HepG2 (cell line): ENCODE results near the gene SPAG7. TPM values are rescaled to one million over a fixed set of nuclear protein-coding genes. Genes with fewer than 3 reads are reported as not detected.
A peak's percentile ranks its signal among the peaks of the same experiment; 100 is the strongest.

Experiments used
- AHR ChIP-seq: IDR thresholded peaks from 2 replicates; pipeline ENCODE4 v1.6.1; 2018; ENCODE audit warnings: missing genetic modification reagents, missing compliant biosample characterization
- ATRX ChIP-seq: sonication (generic); formaldehyde crosslinking; IDR thresholded peaks from 2 replicates; pipeline ENCODE4 v1.4.0; 2020; ENCODE audit warnings: missing genetic modification reagents, borderline replicate concordance
- BORCS8-MEF2B ChIP-seq: sonication (generic); formaldehyde crosslinking; IDR thresholded peaks from 2 replicates; pipeline ENCODE4 v1.8.0; 2022; ENCODE audit warnings: mild to moderate bottlenecking, missing genetic modification reagents
- CHD2 ChIP-seq: IDR thresholded peaks from 2 replicates; pipeline ENCODE4 v1.6.1; 2011; ENCODE audit warnings: low read depth, low read length, improper control_type of control experiment
- HNF1B ChIP-seq: sonication (generic); formaldehyde crosslinking; IDR thresholded peaks from 2 replicates; pipeline ENCODE4 v1.5.1; 2020; ENCODE audit warnings: mild to moderate bottlenecking, moderate library complexity, missing genetic modification reagents
- HNF4A ChIP-seq: sonication (generic); formaldehyde crosslinking; IDR thresholded peaks from 2 replicates; pipeline ENCODE4 v1.4.0; 2020; ENCODE audit warnings: missing genetic modification reagents
- MYNN ChIP-seq: sonication (generic); formaldehyde crosslinking; IDR thresholded peaks from 2 replicates; pipeline ENCODE4 v1.4.0; 2020; ENCODE audit warnings: mild to moderate bottlenecking, low read depth, missing genetic modification reagents
- PLSCR1 ChIP-seq: sonication (generic); formaldehyde crosslinking; IDR thresholded peaks from 2 replicates; pipeline ENCODE4 v1.5.0; 2020; ENCODE audit warnings: missing genetic modification reagents, mild to moderate bottlenecking, borderline replicate concordance
- PRMT3 ChIP-seq: sonication (generic); formaldehyde crosslinking; IDR thresholded peaks from 2 replicates; pipeline ENCODE4 v1.8.1; 2022; ENCODE audit warnings: low read depth, mild to moderate bottlenecking, moderate library complexity, missing genetic modification reagents, borderline replicate concordance
- RFXAP ChIP-seq: sonication (generic); formaldehyde crosslinking; IDR thresholded peaks from 2 replicates; pipeline ENCODE4 v1.4.0; 2020; ENCODE audit warnings: missing genetic modification reagents, borderline replicate concordance
- TAF1 ChIP-seq: sonication (generic); formaldehyde crosslinking; IDR thresholded peaks from 2 replicates; pipeline ENCODE4 v1.4.0; 2020; ENCODE audit warnings: missing genetic modification reagents
- USF2 ChIP-seq, 2 experiments: sonication (generic) in 1 of 2; formaldehyde crosslinking in 1 of 2; IDR thresholded peaks; 2 replicates each; pipeline versions ENCODE4 v1.5.1 to v1.6.1; 2011 to 2020; ENCODE audit warnings: borderline replicate concordance in 1 of 2, low read depth in 1 of 2, low read length in 1 of 2, mild to moderate bottlenecking in 1 of 2, missing genetic modification reagents in 1 of 2, moderate library complexity in 1 of 2
- ZBTB39 ChIP-seq: sonication (generic); formaldehyde crosslinking; IDR thresholded peaks from 2 replicates; pipeline ENCODE4 v1.5.0; 2020; ENCODE audit warnings: missing genetic modification reagents
- ZNF430 ChIP-seq: sonication (generic); formaldehyde crosslinking; IDR thresholded peaks from 2 replicates; pipeline ENCODE4 v1.9.0; 2021; ENCODE audit warnings: mild to moderate bottlenecking, missing genetic modification reagents
- ZNF563 ChIP-seq: sonication (generic); formaldehyde crosslinking; IDR thresholded peaks from 2 replicates; pipeline ENCODE4 v1.8.0; 2022; ENCODE audit warnings: mild to moderate bottlenecking, moderate library complexity, missing genetic modification reagents
- ZNF687 ChIP-seq: sonication (generic); formaldehyde crosslinking; IDR thresholded peaks from 2 replicates; pipeline ENCODE4 v1.5.1; 2020; ENCODE audit warnings: mild to moderate bottlenecking, missing genetic modification reagents, moderate library complexity
- ZNF792 ChIP-seq: IDR thresholded peaks from 2 replicates; pipeline ENCODE4 v1.6.1; 2016
- polyA plus RNA-seq, 8 experiments: library from polyadenylated mRNA; depleted of rRNA in 3 of 8; stranded (reverse) in 7 of 8; unstranded in 1 of 8; fragments of >200 nt; fragmentation: Illumina TruSeq in 4 of 8; extraction: Trizol in 4 of 8; gene quantifications; 2 replicates each; pipeline versions ENCODE4 v1.2.1 to v1.2.3, GENCODE V29; 2011 to 2016; ENCODE audit warnings: low read depth in 4 of 8, missing spikeins in 1 of 8, mixed read lengths in 1 of 8; ENCODE audit not compliant: insufficient read depth in 1 of 8
- total RNA-seq, 5 experiments: library from RNA; depleted of rRNA; stranded (reverse); fragments of >200 nt; fragmentation: Illumina TruSeq; extraction: Trizol; gene quantifications; 2 replicates each; pipeline ENCODE4 v1.2.3, GENCODE V29; 2016; ENCODE audit warnings: low read depth in 1 of 5

SPAG7 gene
- total and polyA plus RNA-seq, 2 of the 13 experiments (the other 11 are each of a cell fraction or from before 2014, with no cell fraction given): 51.0 to 59.0 TPM

GRCh38 chr17:4986951-4987766 lies 19.5 kb upstream of the SPAG7 start, which contains the start of gene CAMTA2 (continued):
- TF ChIP-seq PLSCR1 (CRISPR knock-in tag) (no peak), TAF1 (CRISPR knock-in tag) (peak; percentile 73), AHR (CRISPR knock-in tag) (no peak), USF2 (IDR thresholded peaks at IDR 0.05; ENCODE audit: low read depth, low read length) (no peak), USF2 (CRISPR knock-in tag; IDR thresholded peaks at IDR 0.05; ENCODE audit: borderline replicate concordance) (peak; percentile 65; the same call in 1 of the 2 replicates), HNF4A (no peak), ATRX (CRISPR knock-in tag) (no peak), PRMT3 (CRISPR knock-in tag) (no peak), ZNF687 (CRISPR knock-in tag) (peak; percentile 92), HNF1B (CRISPR knock-in tag) (peak; percentile 36; the same call in 1 of the 2 replicates), CHD2 (no peak), ZNF563 (CRISPR knock-in tag) (peak; percentile 58; the same call in 1 of the 2 replicates), ZNF792 (no peak), ZBTB39 (no peak; the same call in 1 of the 2 replicates), BORCS8-MEF2B (CRISPR knock-in tag) (0 out of 2 replicates have a peak, but pooled peaks have one; percentile 30), RFXAP (CRISPR knock-in tag) (peak; percentile 53; the same call in 1 of the 2 replicates), MYNN (CRISPR knock-in tag) (no peak), ZNF430 (CRISPR knock-in tag) (peak; percentile 50; the same call in 1 of the 2 replicates)
